Spleen (tissue), 11 donors: ENCODE data around the gene PMPCB. TPM values are rescaled to one million over a fixed set of nuclear protein-coding genes. Genes with fewer than 3 reads are reported as not detected.

Experiments
- DNase-seq: peaks from one replicate; pipeline ENCODE4 v3.0.0-alpha.2; 2020
- H3K27ac ChIP-seq, 8 donors: fragments of 200-600 bp; sonication (generic) in 7 of 8; 1 replicate in 4 of 8; 2 replicates in 4 of 8; pipeline versions ENCODE4 v1.5.0 to v1.8.0; 2016 to 2021; ENCODE audit warnings: inconsistent platforms in 4 of 8, mild to moderate bottlenecking in 4 of 8, moderate library complexity in 1 of 8
- H3K27me3 ChIP-seq, 7 donors: fragments of 200-600 bp; sonication (generic) in 6 of 7; replicated peaks in 1 of 7; 1 replicate in 4 of 7; 2 replicates in 3 of 7; pipeline versions ENCODE4 v1.5.0 to v1.8.0; 2016 to 2021; ENCODE audit warnings: inconsistent platforms in 3 of 7, mild to moderate bottlenecking in 1 of 7
- H3K36me3 ChIP-seq, 6 donors: fragments of 200-600 bp; sonication (generic) in 5 of 6; 1 replicate in 4 of 6; 2 replicates in 2 of 6; pipeline versions ENCODE4 v1.5.0 to v1.8.0; 2016 to 2021; ENCODE audit warnings: inconsistent platforms in 2 of 6
- H3K4me1 ChIP-seq, 6 donors: fragments of 200-600 bp; sonication (generic) in 5 of 6; 1 replicate in 3 of 6; 2 replicates in 3 of 6; pipeline versions ENCODE4 v1.5.0 to v1.8.0; 2016 to 2021; ENCODE audit warnings: inconsistent platforms in 3 of 6
- H3K4me3 ChIP-seq, 8 donors: fragments of 200-600 bp; sonication (generic) in 7 of 8; 1 replicate in 4 of 8; 2 replicates in 4 of 8; pipeline versions ENCODE4 v1.5.0 to v1.8.0; 2016 to 2021; ENCODE audit warnings: inconsistent platforms in 4 of 8, mild to moderate bottlenecking in 4 of 8, moderate library complexity in 2 of 8
- H3K9me3 ChIP-seq, 8 donors: fragments of 200-600 bp; sonication (generic) in 7 of 8; 1 replicate in 4 of 8; 2 replicates in 4 of 8; pipeline versions ENCODE4 v1.5.0 to v1.8.0; 2016 to 2021; ENCODE audit warnings: inconsistent platforms in 4 of 8
- CTCF ChIP-seq, 11 experiments: fragments of 200-600 bp in 7 of 11; fragments of 450-650 bp in 4 of 11; sonication (generic) in 4 of 11; IDR thresholded peaks in 8 of 11; conservative IDR thresholded peaks in 3 of 11; 1 replicate in 7 of 11; 2 replicates in 4 of 11; pipeline versions ENCODE4 v1.4.0 to v1.8.0; 2016 to 2021; ENCODE audit warnings: antibody characterized with exemption in 11 of 11, inconsistent platforms in 4 of 11, mild to moderate bottlenecking in 1 of 11
- POLR2A ChIP-seq, 3 donors: fragments of 450-650 bp; IDR thresholded peaks; one replicate each; pipeline ENCODE4 v1.5.1; 2017; ENCODE audit warnings: antibody characterized with exemption in 3 of 3, mild to moderate bottlenecking in 1 of 3
- POLR2AphosphoS5 ChIP-seq, 3 donors: sonication (generic); formaldehyde crosslinking; IDR thresholded peaks; one replicate each; pipeline ENCODE4 v1.5.1; 2017; ENCODE audit warnings: antibody characterized with exemption in 3 of 3
- WGBS, 5 donors: extraction: QIAGEN DNeasy Blood & Tissue Kit in 3 of 5; methylation state at CpG; one replicate each; pipeline versions ENCODE4 v1.1.5 to v1.1.7; 2013 to 2018; 5-methylcytosine and 5-hydroxymethylcytosine counted together
- intact Hi-C: fragments of 100-400 bp; cut with DNase I; formaldehyde crosslinking; loops from one replicate; pipeline ENCODE4 v1.15.0; 2023; ENCODE audit warnings: low total_unique reads
- polyA plus RNA-seq, 3 donors: library from polyadenylated mRNA; stranded (reverse); fragments of 200-250 nt; gene quantifications; one replicate each; pipeline ENCODE4 v1.2.1, GENCODE V29; 2013
- small RNA-seq, 4 donors: library from RNA; depleted of rRNA; stranded (forward); fragments of <200 nt; gene quantifications; one replicate each; pipeline ENCODE3, GENCODE V24; 2016
- total RNA-seq, 7 donors: library from RNA; depleted of rRNA in 3 of 7; stranded (reverse); fragments of >200 nt in 3 of 7; fragmentation: NEBNext Ultra II Directional in 4 of 7; extraction: Animal tissue kit (Norgen Biotek cat#: 25700) in 4 of 7; gene quantifications; one replicate each; pipeline versions ENCODE4 v1.1.0 to v1.2.1, GENCODE V29; 2016 to 2021
- donor health status: healthy with polysubstance abuse.
- donor health status: DM: no; HTN: no; CAD: no; lungs with moderate emphysema.
- donor health status: DM: no; HTN: no; CAD: no.
- donor health status: Bipolar disorder and iron deficiency.
- donor health status: healthy.
- donor health status: DM: no; HTN: no; CAD: no.
- donor health status: DM: yes; HTN: yes; CAD: no.

The PMPCB gene
- total and polyA plus RNA-seq, 10 donors = 42.3 to 58.5 (median 49.0) TPM

GRCh38 chr7:103348452-103348851, 51.2 kb downstream of the PMPCB start:
- intact Hi-C loops = no loop called here
- no peak for DNase-seq
- Histone ChIP-seq H3K4me3 (peak overlapping the region; percentile 66 to 91 (median 78)), H3K4me1 (peaks cover 29 to 92% (median 71%) of the 10 kb centered on the region in 6 donors), H3K27ac (peak overlapping the region in 7 of 8 donors; percentile 53 to 94 (median 90)), H3K36me3 (peaks cover 0 to 29% (median 9%) of the 10 kb centered on the region in 6 donors), H3K9me3 (no peaks in the 10 kb centered on the region), H3K27me3 (no peaks in the 10 kb centered on the region)
- TF ChIP-seq POLR2A (IDR thresholded peaks at IDR 0.05) (no peak), CTCF (IDR thresholded peaks at IDR 0.05 in 8 of 11, conservative IDR thresholded peaks at IDR 0.05 in 3 of 11) (no peak), POLR2AphosphoS5 (IDR thresholded peaks at IDR 0.05) (no peak)
- 7 to 24% (median 9%) methylated on average over 13 of the region's 13 CpGs for WGBS, 5 donors

GRCh38 chr7:103348959-103349358, 51.7 kb downstream of the PMPCB start:
- Histone ChIP-seq H3K4me1 (peaks cover 25 to 92% (median 69%) of the 10 kb centered on the region in 6 donors), H3K4me3 (peak overlapping the region in 7 of 8 donors; percentile 66 to 91 (median 76)), H3K9me3 (no peaks in the 10 kb centered on the region), H3K27me3 (no peaks in the 10 kb centered on the region), H3K27ac (peak overlapping the region in 3 of 8 donors; percentile 45 to 92 (median 90)), H3K36me3 (peaks cover 0 to 34% (median 11%) of the 10 kb centered on the region in 6 donors)
- DNase-seq = no peak
- intact Hi-C loops = no loop called here
- 27 to 48% (median 36%) methylated on average over 2 of the region's 2 CpGs for WGBS, 5 donors
- TF ChIP-seq POLR2A (IDR thresholded peaks at IDR 0.05) (no peak), POLR2AphosphoS5 (IDR thresholded peaks at IDR 0.05) (no peak), CTCF (IDR thresholded peaks at IDR 0.05 in 8 of 11, conservative IDR thresholded peaks at IDR 0.05 in 3 of 11) (no peak)

GRCh38 chr7:103349805-103350204, 52.6 kb downstream of the PMPCB start:
- intact Hi-C loops = no loop called here
- DNase-seq = no peak
- no peaks in the 10 kb centered on the region for H3K27me3 ChIP-seq
- 18 to 39% (median 24%) methylated on average over 1 of the region's 1 CpG for WGBS, 5 donors
- H3K27ac ChIP-seq = peak overlapping the region in 5 of 8 donors; percentile 4 to 53 (median 28)
- H3K4me3 ChIP-seq = peak overlapping the region in 5 of 8 donors; percentile 66 to 91 (median 80)
- TF ChIP-seq CTCF (IDR thresholded peaks at IDR 0.05 in 8 of 11, conservative IDR thresholded peaks at IDR 0.05 in 3 of 11) = no peak
- TF ChIP-seq POLR2A (IDR thresholded peaks at IDR 0.05) = no peak
- TF ChIP-seq POLR2AphosphoS5 (IDR thresholded peaks at IDR 0.05) = no peak
- no peaks in the 10 kb centered on the region for H3K9me3 ChIP-seq
- H3K4me1 ChIP-seq = peaks cover 25 to 90% (median 70%) of the 10 kb centered on the region in 6 donors
- H3K36me3 ChIP-seq = peaks cover 0 to 42% (median 19%) of the 10 kb centered on the region in 6 donors

Small RNA genes lying within 50 kb of the gene (small RNA-seq; reads per million reads assigned to genes)
- gene RPS29P16 = 0 reads per million in 4 donors

Other genes starting within 250 kb of the PMPCB start
- 1 to 10 TPM; 1.6 to 6.6 (median 2.7) TPM for gene FBXL13, start 222.6 kb upstream of the PMPCB start, total RNA-seq
- gene FBXL13, start 222.6 kb upstream of the PMPCB start, polyA plus RNA-seq = under 1 TPM; 0.09 to 0.20 (median 0.16) TPM
- gene ARMC10, start 222.3 kb upstream of the PMPCB start, total RNA-seq = 10 to 100 TPM; 24.3 to 29.8 (median 27.3) TPM
- gene ARMC10, start 222.3 kb upstream of the PMPCB start, polyA plus RNA-seq = 10 to 100 TPM; 11.7 to 21.0 (median 17.2) TPM
- gene NAPEPLD, start 148.3 kb upstream of the PMPCB start, total RNA-seq = 10 to 100 TPM; 17.1 to 40.4 (median 34.0) TPM
- gene NAPEPLD, start 148.3 kb upstream of the PMPCB start, polyA plus RNA-seq = 1 to 10 TPM; 3.5 to 7.6 (median 4.4) TPM
- gene DNAJC2, start 47.3 kb downstream of the PMPCB start, total RNA-seq = 10 to 100 TPM; 17.3 to 31.2 (median 23.9) TPM
- 10 to 100 TPM; 20.4 to 31.7 (median 25.2) TPM for gene DNAJC2, start 47.3 kb downstream of the PMPCB start, polyA plus RNA-seq
- 100 to 1,000 TPM in 2 of 7 donors, 10 to 100 TPM in 5; 62.6 to 102 (median 87.4) TPM for gene PSMC2, start 50.2 kb downstream of the PMPCB start, total RNA-seq
- gene PSMC2, start 50.2 kb downstream of the PMPCB start, polyA plus RNA-seq = 10 to 100 TPM; 72.2 to 97.1 (median 77.4) TPM
- under 1 TPM in 6 of 7 donors, not detected in 1; 0.10 to 0.88 (median 0.60) TPM for gene SLC26A5, start 148.8 kb downstream of the PMPCB start, total RNA-seq
- under 1 TPM; 0.02 to 0.22 (median 0.17) TPM for gene SLC26A5, start 148.8 kb downstream of the PMPCB start, polyA plus RNA-seq